NOMO-1 treated with DMSO at 0.1 percent for 48 hours (cell line): ENCODE results near the gene FOXF2.

Experiments
- DNase-seq: peaks from one replicate; lab custom pipeline; 2025; ENCODE audit not compliant: unreplicated experiment; lab: John Stamatoyannopoulos, UW

FOXF2 gene

GRCh38 chr6:1438471-1438881, 49.1 kb downstream of the FOXF2 start:
- DNase-seq, result no peak

GRCh38 chr6:1439349-1439748, 50.0 kb downstream of the FOXF2 start:
- DNase-seq, result no peak

DNA sequence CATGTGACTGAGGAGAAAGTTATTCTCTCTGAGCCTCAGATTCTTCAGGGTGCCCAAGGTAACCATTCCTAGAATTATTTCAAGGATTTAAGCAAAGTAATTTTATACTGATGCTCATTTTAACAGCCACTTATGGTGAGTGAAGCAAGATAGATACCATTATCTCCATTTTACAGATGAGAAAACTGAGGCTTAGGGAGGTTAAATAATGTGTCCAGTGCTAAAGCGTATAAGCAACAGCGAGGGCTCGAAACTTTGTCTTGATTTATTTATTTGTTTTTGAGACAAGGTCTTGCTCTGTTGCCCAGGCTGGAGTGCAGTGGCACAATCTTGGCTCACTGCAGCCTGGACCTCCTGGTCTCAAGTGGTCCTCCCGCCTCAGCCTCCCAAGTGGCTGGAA, 53.6 kb downstream of the FOXF2 start:
- no peak for DNase-seq
